Measurements from ENCODE around the gene CYREN.
A peak's percentile ranks its signal among the peaks of the same experiment; 100 is the strongest.
"Not testable (repeated sequence)": the region's sequence is repeated elsewhere in the genome, so short reads cannot be mapped to it uniquely, and the experiment has no call there.

The CYREN gene

DNA sequence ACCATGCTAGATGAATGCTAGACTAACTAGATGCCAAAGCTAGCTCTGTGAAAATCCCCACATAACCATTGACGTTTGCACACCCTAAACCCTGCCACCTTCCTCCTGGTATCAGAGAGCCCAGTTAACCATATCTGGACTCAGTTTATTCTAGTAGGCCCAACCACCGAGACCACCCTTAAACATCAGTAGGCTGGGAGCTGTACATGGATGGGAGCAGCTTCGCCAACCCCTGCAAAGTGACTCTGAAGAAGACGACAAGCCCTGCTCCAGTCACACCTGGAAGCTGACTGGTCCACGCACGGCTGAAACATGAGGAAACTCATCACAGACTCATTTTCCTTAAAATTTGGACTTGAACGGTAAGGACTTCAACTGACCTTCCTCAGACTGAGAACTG lies 4.4 kb upstream of the CYREN start:
- no peak for DNase-seq

- not testable (repeated sequence) for DNase-seq
Observed at GRCh38 chr7:135173916-135174315, 3.4 kb upstream of the CYREN start.

GRCh38 chr7:135171581-135172291 lies 1.2 kb upstream of the CYREN start:
- not testable (repeated sequence) for DNase-seq

DNA sequence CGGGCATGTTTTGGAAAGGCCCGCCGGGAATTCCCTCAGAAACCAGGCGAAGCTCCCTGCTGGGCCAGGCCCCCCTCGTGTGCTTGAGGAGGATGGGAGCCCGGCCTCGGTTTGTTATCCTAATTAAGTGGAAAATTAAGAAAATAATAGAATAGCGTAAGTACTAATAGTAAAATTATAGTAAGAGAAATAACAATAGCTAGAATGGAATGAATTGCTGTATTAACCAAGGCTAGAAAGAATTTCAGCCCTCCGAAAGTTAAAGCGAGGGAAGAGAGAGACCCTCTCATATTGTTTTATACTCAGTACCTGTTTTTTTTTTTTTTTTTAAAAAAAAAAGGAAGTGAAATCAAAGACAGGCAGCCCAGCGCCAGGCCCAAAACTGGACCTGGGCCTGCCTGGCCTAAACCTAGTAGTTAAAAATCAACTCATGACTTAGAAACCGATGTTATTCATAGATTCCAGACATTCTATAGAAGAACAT lies 533 bp upstream of the CYREN start:
- not testable (repeated sequence) for DNase-seq

DNA sequence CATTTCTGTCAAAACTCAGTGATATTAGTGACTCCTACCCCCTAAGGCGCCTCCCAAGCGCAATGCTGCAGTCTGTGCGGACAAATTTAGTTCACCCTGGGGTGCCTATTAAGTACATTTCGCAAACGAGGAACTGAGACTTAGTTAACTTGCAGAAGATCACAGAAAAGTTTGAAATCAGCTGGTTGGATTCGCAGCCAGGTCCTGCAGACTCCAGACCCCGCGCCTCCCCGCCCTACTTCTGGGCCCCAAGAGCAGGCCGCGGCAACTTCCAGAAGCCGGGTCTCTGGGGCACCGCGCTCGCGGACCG lies 588 bp downstream of the CYREN start:
- no peak for DNase-seq

DNA sequence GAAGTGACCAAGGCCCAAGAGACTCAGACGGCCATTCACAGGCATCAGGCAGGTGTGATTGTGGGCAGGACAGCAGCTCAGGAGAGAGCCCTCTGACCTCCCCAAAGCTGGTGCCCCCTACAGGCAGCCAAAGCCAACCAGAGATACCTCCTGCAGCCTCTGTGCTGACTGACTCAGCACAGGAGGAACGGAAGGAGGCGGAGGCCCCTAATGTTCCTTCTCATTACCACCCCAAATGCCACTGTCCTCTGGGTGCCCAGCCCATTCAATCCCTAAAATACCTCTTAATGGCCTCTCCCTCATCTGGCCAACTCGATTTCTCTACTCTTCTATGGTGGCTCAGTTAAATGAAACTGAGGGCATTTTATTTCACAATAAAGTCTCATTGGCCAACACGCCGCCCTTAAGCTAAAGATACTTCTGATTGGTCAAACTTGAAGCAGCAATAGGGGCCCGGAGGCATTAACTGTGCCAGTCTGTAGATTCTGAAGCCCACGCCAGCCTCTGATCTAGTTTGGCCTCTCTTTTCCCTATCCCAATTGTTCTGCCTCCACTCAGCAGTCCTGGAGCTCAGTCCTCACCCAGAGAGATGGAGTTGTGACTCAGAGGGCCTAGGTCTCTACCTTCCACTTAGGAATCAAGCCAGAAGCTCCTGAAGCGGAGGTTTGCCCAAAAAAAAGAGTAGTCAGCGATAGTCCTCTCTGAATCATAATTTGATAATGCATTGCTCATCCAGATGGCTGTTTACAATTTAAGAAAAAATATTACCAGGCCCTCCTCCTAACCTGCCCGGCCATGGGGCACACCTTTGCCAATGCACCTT lies 1.2 kb downstream of the CYREN start:
- peak; percentile 41 for DNase-seq

DNA sequence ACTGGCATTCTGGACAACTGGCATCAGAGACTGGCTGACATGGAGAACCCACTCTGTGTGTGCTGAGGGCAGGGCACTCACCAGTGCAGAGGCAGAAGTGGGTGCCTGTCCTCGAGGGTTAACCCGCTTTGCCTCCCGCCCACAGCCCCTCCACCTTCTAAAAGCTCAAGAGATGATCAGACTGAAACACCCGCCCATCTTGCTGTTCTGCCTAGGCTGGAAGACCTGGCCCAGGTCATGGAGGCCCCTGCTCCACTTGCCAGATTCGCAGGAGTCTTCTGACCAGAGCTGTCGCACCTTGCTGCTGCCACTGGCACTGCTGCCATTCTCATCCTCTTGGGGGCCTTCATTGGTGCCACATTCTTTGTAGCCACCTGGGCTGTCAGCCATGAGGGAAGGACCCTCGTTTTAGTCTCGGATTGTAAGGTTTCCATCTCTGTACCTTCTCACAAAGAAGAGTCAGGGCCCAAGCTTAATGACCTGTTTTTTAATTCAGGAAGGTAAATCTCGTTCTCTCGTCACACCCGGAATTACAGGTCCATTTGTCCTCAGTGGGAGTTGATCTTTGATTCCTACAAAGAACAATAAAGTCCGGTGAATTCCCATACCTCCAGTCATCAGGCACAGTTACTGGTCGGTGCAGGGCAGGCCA lies 1.9 kb downstream of the CYREN start:
- DNase-seq, result no peak

GRCh38 chr7:135168001-135168400 lies 2.5 kb downstream of the CYREN start:
- DNase-seq, result no peak

DNA sequence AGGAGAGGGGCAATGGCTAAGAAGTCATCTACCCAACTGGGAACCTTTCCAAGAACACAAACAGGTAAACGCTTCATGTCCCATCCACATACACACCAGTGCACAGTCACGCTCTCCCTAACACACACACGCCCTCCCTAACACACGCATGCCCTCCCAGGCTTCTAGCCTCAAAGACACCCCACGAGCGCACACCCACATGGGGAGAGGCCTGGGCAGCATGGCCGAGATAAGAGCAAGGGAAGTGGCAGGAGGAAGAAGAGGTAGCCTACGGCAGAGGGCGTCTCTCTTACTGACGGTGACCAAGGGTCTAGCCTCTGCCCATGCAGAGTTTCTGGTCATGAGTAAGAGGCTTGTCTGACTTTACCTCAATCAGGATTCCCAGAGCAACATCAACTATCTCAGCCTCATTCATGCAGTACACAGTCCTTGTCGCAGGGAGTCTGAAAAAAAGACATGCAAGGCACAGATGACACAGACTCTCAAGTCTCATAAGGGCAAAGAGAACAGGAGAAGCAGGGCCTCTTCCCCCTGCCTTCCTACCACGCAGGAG lies 3.1 kb downstream of the CYREN start:
- no peak for DNase-seq

GRCh38 chr7:135166338-135166990 lies 4.0 kb downstream of the CYREN start:
- no peak for DNase-seq

- DNase-seq, result no peak
Observed at GRCh38 chr7:135165862-135166261, 4.6 kb downstream of the CYREN start.

- DNase-seq, result no peak
Observed at GRCh38 chr7:135164357-135165061, 6.0 kb downstream of the CYREN start.

- no peak for DNase-seq
Observed at GRCh38 chr7:135162382-135163001, 8.0 kb downstream of the CYREN start.

DNA sequence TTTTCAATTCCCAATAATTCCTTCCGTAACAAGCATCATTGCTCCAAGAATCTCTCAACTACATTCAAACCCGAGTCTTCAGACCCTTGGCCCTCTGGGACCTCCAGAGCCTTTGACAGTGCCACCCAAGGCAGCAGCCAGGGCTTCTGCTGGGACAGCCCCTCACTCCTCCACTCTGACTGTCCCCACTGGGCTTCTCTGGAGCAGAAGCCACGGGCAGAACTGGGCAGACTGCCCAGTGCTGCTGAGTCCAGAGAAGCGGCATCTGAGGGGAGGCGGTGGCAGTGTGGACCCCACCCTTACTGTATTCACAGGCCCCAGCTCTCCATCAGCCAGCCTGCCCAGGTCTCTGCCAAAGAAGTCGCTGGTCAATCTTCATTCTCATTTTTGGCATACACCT lies 8.8 kb downstream of the CYREN start:
- DNase-seq, result no peak

- DNase-seq, result no peak
Observed at GRCh38 chr7:135160858-135161653, 9.5 kb downstream of the CYREN start.

DNA sequence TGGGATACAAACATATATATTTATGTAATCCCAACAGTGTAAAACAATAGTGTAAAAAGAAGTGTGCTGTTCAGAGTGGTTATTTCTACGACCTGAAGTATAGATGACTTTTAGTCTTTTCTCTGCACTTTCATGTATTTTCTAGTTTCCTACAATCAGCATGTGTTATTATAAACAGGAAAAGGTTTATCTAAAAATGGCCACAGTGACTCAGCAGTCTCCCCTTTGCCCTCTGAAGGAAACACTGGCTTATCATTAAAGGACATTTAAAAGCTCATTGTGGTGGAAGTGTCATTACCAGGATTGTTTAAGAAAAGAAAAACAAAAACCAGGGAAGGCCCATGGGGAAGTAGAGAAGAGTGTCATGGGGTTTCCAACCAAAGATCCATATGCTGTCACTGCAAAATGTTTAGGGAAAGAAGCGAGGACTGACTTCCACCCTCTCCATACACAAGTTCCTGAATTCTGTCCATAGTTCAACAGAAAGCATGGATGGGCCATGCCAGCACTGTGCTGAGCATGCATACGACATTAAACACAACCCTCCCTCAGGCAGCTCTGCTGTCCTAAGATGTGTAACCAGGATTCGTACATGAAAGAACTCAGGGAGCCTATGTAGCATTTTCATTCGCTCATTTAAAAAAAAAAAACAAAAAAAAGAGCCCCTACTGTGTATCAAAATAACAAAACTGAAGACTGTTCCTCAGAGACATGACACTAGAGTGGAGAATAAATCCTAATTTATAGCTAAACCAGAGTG lies 10.2 kb downstream of the CYREN start:
- no peak for DNase-seq

GRCh38 chr7:135159359-135160085 lies 11.0 kb downstream of the CYREN start:
- DNase-seq, result no peak

DNA sequence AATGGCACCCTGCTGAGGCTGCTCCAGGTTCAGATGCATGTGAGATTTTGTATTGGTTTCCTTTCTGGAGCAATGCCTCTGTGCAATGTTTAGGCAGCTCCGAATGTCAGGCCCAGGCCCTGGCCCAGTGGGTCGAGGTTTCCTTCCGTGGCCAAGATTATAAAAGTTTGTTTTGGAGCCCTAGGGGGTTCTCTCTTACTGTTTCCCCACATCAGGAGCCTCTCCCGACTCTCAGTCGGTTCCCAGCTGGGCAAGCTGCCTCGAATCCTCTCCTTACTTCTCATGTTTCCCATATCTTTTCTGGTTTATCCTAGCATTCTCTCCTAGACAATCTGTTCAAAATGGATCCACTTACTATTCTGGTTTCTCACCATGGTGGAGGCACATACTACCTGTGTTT lies 11.6 kb downstream of the CYREN start:
- no peak for DNase-seq

GRCh38 chr7:135158141-135158655 lies 12.3 kb downstream of the CYREN start:
- DNase-seq, result no peak

Measured in 8988T (cell line).